CD4-positive, alpha-beta memory T cell (primary cell): Measurements from ENCODE around the gene POLL. TPM values are rescaled to one million over a fixed set of nuclear protein-coding genes. Genes with fewer than 3 reads are reported as not detected.
A peak's percentile ranks its signal among the peaks of the same experiment; 100 is the strongest.

ENCODE experiments used
- CTCF ChIA-PET: fragments of 350-600 bp; sonication (Branson Sonifier 250); formaldehyde crosslinking; loops from one replicate; lab custom pipeline; 2021; ENCODE audit warnings: inconsistent platforms; ENCODE audit not compliant: partially characterized antibody; lab: Charles Lee
- POLR2A ChIA-PET: fragments of 350-600 bp; sonication (Branson Sonifier 250); formaldehyde crosslinking; loops from one replicate; lab custom pipeline; 2021; ENCODE audit not compliant: partially characterized antibody; lab: Charles Lee
- DNase-seq, 5 donors: peaks; one replicate each; pipeline versions ENCODE4 v3.0.0 to v3.0.0-alpha.2; 2020 to 2022; ENCODE audit warnings: mixed read lengths in 1 of 5
- H3K27ac ChIP-seq: one replicate; pipeline ENCODE4 v1.7.0; 2013; ENCODE audit warnings: low read depth, low read length
- H3K27me3 ChIP-seq: 2 replicates; pipeline ENCODE4 v1.7.0; 2013; ENCODE audit warnings: mild to moderate bottlenecking, low read length, moderate library complexity; ENCODE audit not compliant: insufficient read depth
- H3K36me3 ChIP-seq: 2 replicates; pipeline ENCODE4 v1.7.0; 2013; ENCODE audit warnings: mild to moderate bottlenecking, low read length, moderate library complexity; ENCODE audit not compliant: insufficient read depth
- H3K4me1 ChIP-seq: 2 replicates; pipeline ENCODE4 v1.7.0; 2013; ENCODE audit warnings: mild to moderate bottlenecking, low read length, moderate library complexity; ENCODE audit not compliant: insufficient read depth
- H3K4me3 ChIP-seq, 2 donors: one replicate each; pipeline ENCODE4 v1.7.0; 2013; ENCODE audit warnings: low read length in 2 of 2, mild to moderate bottlenecking in 1 of 2
- H3K9me3 ChIP-seq, 2 donors: one replicate each; pipeline ENCODE4 v1.7.0; 2013; ENCODE audit warnings: low read length in 2 of 2, control low read depth in 1 of 2; ENCODE audit not compliant: control insufficient read depth in 1 of 2
- H3K27ac Mint-ChIP-seq, 7 donors: one replicate each; pipeline ENCODE4 v1.8.0; 2020 to 2021; ENCODE audit warnings: mixed read lengths in 7 of 7, mild to moderate bottlenecking in 6 of 7, inconsistent platforms in 3 of 7, moderate library complexity in 3 of 7
- H3K27me3 Mint-ChIP-seq, 2 donors: one replicate each; pipeline ENCODE4 v1.8.0; 2020 to 2021; ENCODE audit warnings: mixed read lengths in 2 of 2
- H3K36me3 Mint-ChIP-seq, 2 donors: one replicate each; pipeline ENCODE4 v1.8.0; 2020 to 2021; ENCODE audit warnings: mixed read lengths in 2 of 2, inconsistent platforms in 1 of 2, mild to moderate bottlenecking in 1 of 2
- H3K4me1 Mint-ChIP-seq, 4 donors: one replicate each; pipeline ENCODE4 v1.8.0; 2020 to 2021; ENCODE audit warnings: mixed read lengths in 4 of 4, mild to moderate bottlenecking in 1 of 4
- H3K4me3 Mint-ChIP-seq, 8 donors: one replicate each; pipeline ENCODE4 v1.8.0; 2020 to 2021; ENCODE audit warnings: mixed read lengths in 8 of 8, mild to moderate bottlenecking in 7 of 8, moderate library complexity in 6 of 8, inconsistent platforms in 3 of 8
- H3K9me3 Mint-ChIP-seq, 8 donors: one replicate each; pipeline ENCODE4 v1.8.0; 2020 to 2021; ENCODE audit warnings: mixed read lengths in 8 of 8, mild to moderate bottlenecking in 5 of 8, inconsistent platforms in 3 of 8, moderate library complexity in 1 of 8
- intact Hi-C: fragments of 100-400 bp; cut with micrococcal nuclease; formaldehyde crosslinking; loops from one replicate; pipeline ENCODE4 v1.15.1; 2023
- polyA plus RNA-seq, 2 donors: library from polyadenylated mRNA; unstranded; fragments of 300-500 nt; fragmentation: Illumina TruSeq; gene quantifications; one replicate each; pipeline ENCODE4 v1.2.3, GENCODE V29; 2021
- total RNA-seq, 2 experiments: library from RNA; stranded (reverse); gene quantifications; one replicate each; pipeline ENCODE4 v1.2.3, GENCODE V29; 2021

The POLL gene
- total and polyA plus RNA-seq, 4 experiments from 2014 or later, result 9.2 to 59.3 (median 35.0) TPM

DNA sequence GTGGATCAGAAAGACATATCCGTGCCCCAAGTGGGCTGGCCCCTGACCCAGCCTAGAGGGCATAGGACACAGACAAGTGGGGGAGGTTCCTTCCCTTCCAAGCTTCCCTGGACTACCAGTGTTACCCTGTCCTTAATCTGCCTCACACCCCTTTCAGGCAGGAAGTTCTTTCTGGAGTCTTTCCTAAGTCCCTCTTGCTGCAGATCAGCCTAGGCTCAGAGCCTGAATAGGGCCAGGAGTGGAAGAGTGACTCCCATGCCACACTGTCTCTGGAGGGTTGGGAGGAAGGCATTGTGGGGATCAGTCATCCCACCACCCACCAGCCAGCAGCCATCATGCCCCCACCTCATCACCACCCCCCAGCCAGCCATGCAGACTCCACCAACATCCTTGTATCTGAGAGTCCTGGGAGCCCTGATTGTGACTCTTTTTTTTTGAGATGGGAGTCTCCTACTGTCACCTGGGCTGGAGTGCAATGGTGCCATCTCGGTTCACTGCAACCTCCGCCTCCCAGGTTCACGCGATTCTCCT, 22.6 kb downstream of the POLL start:
- Mint-ChIP-seq H3K4me1 (peaks cover 6 to 28% (median 9%) of the 10 kb centered on the region in 4 donors), H3K27me3 (peaks cover 33 to 62% of the 10 kb centered on the region in 2 donors), H3K27ac (no peak overlapping the region), H3K4me3 (no peak overlapping the region), H3K36me3 (no peaks in the 10 kb centered on the region), H3K9me3 (peaks cover 0 to 2% (median 0%) of the 10 kb centered on the region in 8 donors)
- Histone ChIP-seq H3K9me3 (no peaks in the 10 kb centered on the region), H3K4me3 (no peak overlapping the region), H3K36me3 (no peaks in the 10 kb centered on the region), H3K4me1 (peaks cover 18% of the 10 kb centered on the region), H3K27me3 (peaks cover 13% of the 10 kb centered on the region), H3K27ac (no peak overlapping the region)
- CTCF ChIA-PET, result no interaction called here
- intact Hi-C loops, result no loop called here
- no peak for DNase-seq
- POLR2A ChIA-PET, result no interaction called here

DNA sequence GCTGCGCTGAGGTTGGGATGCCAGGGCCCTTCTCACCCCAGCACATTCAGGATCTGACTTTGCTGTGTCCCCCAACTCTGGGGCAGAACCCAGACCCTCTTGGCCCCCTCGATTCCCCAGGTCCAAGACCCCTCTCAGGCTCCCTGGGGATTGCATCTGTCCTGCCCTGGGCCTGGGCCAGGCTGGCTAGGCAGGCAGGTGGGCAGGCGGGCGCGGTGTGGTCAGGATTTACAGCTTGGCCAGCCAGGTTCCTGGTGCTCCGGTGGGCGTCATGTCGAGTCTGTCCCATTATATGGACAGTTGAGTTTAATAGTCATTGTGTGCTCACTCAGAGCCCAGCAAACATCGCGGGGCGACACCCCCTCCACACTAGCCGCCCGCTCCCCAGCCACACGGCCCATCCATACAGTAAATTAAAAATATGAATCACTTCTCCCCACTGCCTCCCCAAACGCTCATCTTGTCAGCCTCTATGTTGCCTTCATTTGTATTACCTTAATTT, 23.5 kb downstream of the POLL start:
- POLR2A ChIA-PET, result no interaction called here
- no peak for DNase-seq

DNA sequence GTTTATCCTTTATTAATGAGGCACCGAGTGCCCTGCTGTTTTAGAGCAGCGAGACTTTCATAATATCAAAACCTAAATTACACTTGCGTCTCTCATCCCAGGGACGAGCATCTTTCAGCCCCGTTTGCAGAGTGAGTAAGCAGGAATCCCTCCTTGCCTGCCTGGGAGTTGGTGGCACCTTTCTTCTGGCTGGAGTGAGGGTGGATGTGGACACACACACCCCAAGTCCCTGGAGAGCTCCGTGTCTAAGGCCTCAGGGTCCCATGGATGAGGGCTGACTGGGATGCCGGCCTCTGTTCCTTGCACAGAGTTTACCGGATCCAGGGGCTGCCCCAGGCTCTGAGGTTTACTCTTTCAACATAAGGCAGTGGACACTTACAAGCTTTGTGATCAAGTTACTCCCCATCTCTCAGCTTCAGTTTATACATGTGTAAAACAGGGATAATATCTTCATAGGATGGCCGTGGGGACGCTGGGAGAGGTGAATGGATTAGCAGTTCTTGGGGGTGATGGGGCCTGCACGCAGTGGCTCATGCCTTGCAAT, 24.5 kb downstream of the POLL start:
- intact Hi-C loops, result no loop called here

More for the DNA sequence above, 23.5 kb downstream of the POLL start:
- intact Hi-C loops, result no loop called here
- no peak overlapping the region for H3K27ac ChIP-seq
- H3K27me3 ChIP-seq, result peaks cover 9% of the 10 kb centered on the region
- Mint-ChIP-seq H3K4me3 (no peak overlapping the region), H3K4me1 (peaks cover 4 to 26% (median 7%) of the 10 kb centered on the region in 4 donors), H3K36me3 (no peaks in the 10 kb centered on the region), H3K27ac (no peak overlapping the region), H3K9me3 (peaks cover 0 to 3% (median 0%) of the 10 kb centered on the region in 8 donors), H3K27me3 (peaks cover 33 to 59% of the 10 kb centered on the region in 2 donors)
- no peak overlapping the region for H3K4me3 ChIP-seq
- peaks cover 11% of the 10 kb centered on the region for H3K4me1 ChIP-seq
- CTCF ChIA-PET, result no interaction called here
- no peaks in the 10 kb centered on the region for H3K36me3 ChIP-seq
- H3K9me3 ChIP-seq, result no peaks in the 10 kb centered on the region

DNA sequence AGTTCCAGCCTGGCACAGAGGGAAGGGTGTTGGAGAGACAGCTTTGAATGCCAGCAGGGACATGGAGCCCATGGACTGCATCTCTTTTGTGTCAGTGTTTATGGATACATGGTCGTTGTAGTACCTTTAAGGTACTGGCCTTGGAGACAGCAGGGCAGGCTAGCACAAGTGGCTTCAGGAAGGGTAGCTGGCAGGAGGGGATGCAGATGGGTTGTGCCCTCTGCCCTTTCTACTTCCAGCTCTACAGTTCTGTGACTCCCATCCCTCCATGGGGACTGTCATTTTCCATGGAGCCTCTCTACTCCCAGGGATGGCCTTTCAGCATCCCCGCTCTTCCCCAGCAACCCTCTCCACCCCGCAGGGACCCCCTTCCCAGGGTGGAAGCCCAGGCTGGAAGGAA, 25.1 kb downstream of the POLL start:
- Histone ChIP-seq H3K4me1 (peaks cover 18% of the 10 kb centered on the region), H3K4me3 (no peak overlapping the region), H3K36me3 (no peaks in the 10 kb centered on the region), H3K27ac (no peak overlapping the region), H3K27me3 (no peaks in the 10 kb centered on the region), H3K9me3 (no peaks in the 10 kb centered on the region)
- no peak for DNase-seq
- no peak overlapping the region for H3K27ac Mint-ChIP-seq
- intact Hi-C loops, result no loop called here
- ChIA-PET POLR2A (no interaction called here), CTCF (interaction anchor here (2.6 kb wide), 1 partner anchor 8 kb away, joined by 9 read pairs; no protein-coding TSS in a partner anchor)
- no peak overlapping the region for H3K4me3 Mint-ChIP-seq
- peaks cover 11 to 25% (median 16%) of the 10 kb centered on the region in 4 donors for H3K4me1 Mint-ChIP-seq
- H3K27me3 Mint-ChIP-seq, result peaks cover 27 to 46% of the 10 kb centered on the region in 2 donors
- H3K9me3 Mint-ChIP-seq, result peaks cover 0 to 5% (median 0%) of the 10 kb centered on the region in 8 donors
- no peaks in the 10 kb centered on the region for H3K36me3 Mint-ChIP-seq

More for the DNA sequence above, 24.5 kb downstream of the POLL start:
- Mint-ChIP-seq H3K4me3 (no peak overlapping the region), H3K36me3 (no peaks in the 10 kb centered on the region), H3K27me3 (peaks cover 31 to 51% of the 10 kb centered on the region in 2 donors), H3K27ac (no peak overlapping the region), H3K4me1 (peaks cover 6 to 25% (median 10%) of the 10 kb centered on the region in 4 donors), H3K9me3 (peaks cover 0 to 5% (median 0%) of the 10 kb centered on the region in 8 donors)
- no peak for DNase-seq
- H3K27ac ChIP-seq, result no peak overlapping the region
- H3K4me3 ChIP-seq, result no peak overlapping the region
- CTCF ChIA-PET, result no interaction called here
- H3K4me1 ChIP-seq, result peaks cover 13% of the 10 kb centered on the region
- H3K27me3 ChIP-seq, result peaks cover 2% of the 10 kb centered on the region
- POLR2A ChIA-PET, result no interaction called here
- H3K36me3 ChIP-seq, result no peaks in the 10 kb centered on the region
- H3K9me3 ChIP-seq, result no peaks in the 10 kb centered on the region

DNA sequence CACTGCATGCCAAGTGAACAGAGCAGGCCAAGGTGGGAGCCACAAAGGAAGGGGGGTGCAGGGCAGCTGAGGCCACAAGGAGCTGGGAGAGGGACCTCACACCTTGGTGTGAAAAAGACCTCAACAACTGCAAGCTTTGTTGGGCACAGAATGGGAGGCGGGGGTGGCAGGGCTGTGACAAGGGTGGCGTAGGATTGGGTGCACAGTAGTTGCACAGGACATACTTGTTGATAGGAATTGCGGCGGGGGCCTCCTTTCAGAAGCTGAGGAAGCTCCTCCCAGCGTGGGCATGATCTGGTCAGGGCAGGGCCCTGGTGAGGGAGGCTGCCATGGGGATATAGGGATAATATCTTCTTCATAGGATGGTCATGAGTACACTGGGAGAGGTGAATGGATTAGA, 25.8 kb downstream of the POLL start:
- H3K9me3 ChIP-seq, result no peaks in the 10 kb centered on the region
- H3K4me3 Mint-ChIP-seq, result peak overlapping the region in 1 of 8 donors; percentile 43
- peaks cover 18 to 29% (median 22%) of the 10 kb centered on the region in 4 donors for H3K4me1 Mint-ChIP-seq
- ChIA-PET POLR2A (no interaction called here), CTCF (interaction anchor here (2.6 kb wide), 1 partner anchor 9 kb away, joined by 9 read pairs; no protein-coding TSS in a partner anchor)
- no peak overlapping the region for H3K27ac ChIP-seq
- H3K36me3 Mint-ChIP-seq, result no peaks in the 10 kb centered on the region
- H3K4me1 ChIP-seq, result peaks cover 25% of the 10 kb centered on the region
- peaks cover 0 to 5% (median 0%) of the 10 kb centered on the region in 8 donors for H3K9me3 Mint-ChIP-seq
- H3K4me3 ChIP-seq, result no peak overlapping the region
- DNase-seq, result no peak
- H3K27ac Mint-ChIP-seq, result no peak overlapping the region
- H3K27me3 ChIP-seq, result no peaks in the 10 kb centered on the region
- intact Hi-C loops, result no loop called here
- H3K27me3 Mint-ChIP-seq, result peaks cover 23 to 38% of the 10 kb centered on the region in 2 donors
- H3K36me3 ChIP-seq, result no peaks in the 10 kb centered on the region

DNA sequence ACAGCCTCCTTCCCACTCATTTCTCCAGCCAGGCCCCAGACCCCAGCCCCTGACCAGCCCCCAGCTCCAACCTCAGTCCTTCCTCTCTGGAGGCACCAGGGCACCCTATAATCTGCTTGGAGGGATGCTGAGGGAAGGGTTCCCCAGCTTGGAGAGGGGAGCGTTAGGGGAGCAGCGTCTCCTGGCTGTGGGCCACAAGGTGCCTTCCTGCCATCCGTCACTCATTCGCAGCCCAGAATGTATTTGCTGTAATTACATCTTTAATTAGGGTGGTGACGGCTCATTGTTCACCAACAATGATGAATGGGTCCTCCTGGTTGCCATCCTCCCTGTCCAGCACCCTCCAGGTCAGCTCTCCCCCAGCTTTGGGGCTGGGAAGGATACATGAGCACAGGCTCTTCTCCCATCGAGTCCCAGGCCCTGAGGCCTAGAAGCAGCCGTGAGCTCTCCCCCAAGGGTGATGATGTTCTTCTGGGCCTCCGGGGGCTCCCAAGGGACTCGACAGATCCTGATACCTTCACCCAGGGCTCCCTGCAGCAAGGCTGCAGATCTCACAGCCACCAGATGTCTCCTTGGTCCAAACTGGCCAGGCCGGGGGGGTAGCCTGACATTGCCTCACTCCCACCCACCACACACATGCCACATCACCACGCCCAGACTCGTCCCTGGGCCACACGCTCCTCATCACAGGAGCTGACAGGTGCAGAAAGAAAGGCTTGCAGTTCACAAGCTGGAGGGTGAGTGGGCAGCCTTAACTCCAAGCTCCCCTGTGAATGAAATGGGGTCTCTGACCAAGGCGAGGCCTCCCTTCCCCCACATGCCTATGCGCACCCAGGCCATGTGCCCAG, 26.8 kb downstream of the POLL start:
- ChIA-PET POLR2A (no interaction called here), CTCF (interaction anchor here (2.6 kb wide), 1 partner anchor 10 kb away, joined by 9 read pairs; no protein-coding TSS in a partner anchor)
- Mint-ChIP-seq H3K4me1 (peaks cover 15 to 30% (median 21%) of the 10 kb centered on the region in 4 donors), H3K27ac (peak overlapping the region in 2 of 7 donors; percentile 59 to 62), H3K9me3 (peaks cover 0 to 5% (median 0%) of the 10 kb centered on the region in 8 donors), H3K4me3 (no peak overlapping the region), H3K36me3 (no peaks in the 10 kb centered on the region), H3K27me3 (peaks cover 19 to 32% of the 10 kb centered on the region in 2 donors)
- no peak overlapping the region for H3K4me3 ChIP-seq
- no peaks in the 10 kb centered on the region for H3K36me3 ChIP-seq
- no peaks in the 10 kb centered on the region for H3K27me3 ChIP-seq
- intact Hi-C loops, result no loop called here
- H3K4me1 ChIP-seq, result peaks cover 19% of the 10 kb centered on the region
- H3K9me3 ChIP-seq, result no peaks in the 10 kb centered on the region
- H3K27ac ChIP-seq, result no peak overlapping the region
- no peak for DNase-seq
